HepG2 (cell line): ENCODE data around the gene SOCS1. TPM values are rescaled to one million over a fixed set of nuclear protein-coding genes. Genes with fewer than 3 reads are reported as not detected.

Source experiments
- AHDC1 ChIP-seq: sonication (generic); formaldehyde crosslinking; IDR thresholded peaks from 2 replicates; pipeline ENCODE4 v1.5.1; 2020; ENCODE audit warnings: mild to moderate bottlenecking, missing genetic modification reagents, borderline replicate concordance
- ATF3 ChIP-seq: sonication (generic); formaldehyde crosslinking; IDR thresholded peaks from 2 replicates; pipeline ENCODE4 v1.4.0; 2020; ENCODE audit warnings: missing genetic modification reagents
- CC2D1A ChIP-seq: sonication (generic); formaldehyde crosslinking; IDR thresholded peaks from 2 replicates; pipeline ENCODE4 v1.8.1; 2023; ENCODE audit warnings: mild to moderate bottlenecking, missing genetic modification reagents
- CEBPZ ChIP-seq: IDR thresholded peaks from 2 replicates; pipeline ENCODE4 v1.6.1; 2012; ENCODE audit warnings: low read length, improper control_type of control experiment
- HNRNPUL1 ChIP-seq: fragments of 200-400 bp; formaldehyde crosslinking; IDR thresholded peaks from 2 replicates; pipeline ENCODE4 v1.6.1; 2017; ENCODE audit warnings: low read depth, mild to moderate bottlenecking, low read length, moderate library complexity
- HOXA9 ChIP-seq: sonication (generic); formaldehyde crosslinking; IDR thresholded peaks from 2 replicates; pipeline ENCODE4 v1.8.1; 2022; ENCODE audit warnings: missing genetic modification reagents, mild to moderate bottlenecking, moderate library complexity, borderline replicate concordance
- IRF1 ChIP-seq: sonication (generic); formaldehyde crosslinking; IDR thresholded peaks from 2 replicates; pipeline ENCODE4 v1.4.0; 2020; ENCODE audit warnings: low read depth, mild to moderate bottlenecking, missing genetic modification reagents
- MATR3 ChIP-seq: sonication (generic); formaldehyde crosslinking; IDR thresholded peaks from 2 replicates; pipeline ENCODE4 v1.4.0; 2020; ENCODE audit warnings: missing genetic modification reagents
- MAZ ChIP-seq, 2 experiments: sonication (generic) in 1 of 2; formaldehyde crosslinking in 1 of 2; IDR thresholded peaks; 2 replicates each; pipeline versions ENCODE4 v1.5.0 to v1.6.1; 2012 to 2020; ENCODE audit warnings: low read depth in 2 of 2, mild to moderate bottlenecking in 2 of 2, borderline replicate concordance in 1 of 2, improper control_type of control experiment in 1 of 2, low read length in 1 of 2, missing genetic modification reagents in 1 of 2, moderate library complexity in 1 of 2
- NFYB ChIP-seq: sonication (generic); formaldehyde crosslinking; IDR thresholded peaks from 2 replicates; pipeline ENCODE4 v1.4.0; 2020; ENCODE audit warnings: missing genetic modification reagents
- PCBP2 ChIP-seq: fragments of 200-400 bp; formaldehyde crosslinking; optimal IDR thresholded peaks from 2 replicates; pipeline ENCODE3; 2018; ENCODE audit warnings: low read length, low read depth; ENCODE audit not compliant: poor library complexity, severe bottlenecking
- RELA ChIP-seq: sonication (generic); formaldehyde crosslinking; IDR thresholded peaks from 2 replicates; pipeline ENCODE4 v1.4.0; 2020; ENCODE audit warnings: missing genetic modification reagents
- TEF ChIP-seq: sonication (generic); formaldehyde crosslinking; IDR thresholded peaks from 2 replicates; pipeline ENCODE4 v1.5.0; 2020; ENCODE audit warnings: missing genetic modification reagents
- TSC22D2 ChIP-seq: sonication (generic); formaldehyde crosslinking; IDR thresholded peaks from 2 replicates; pipeline ENCODE4 v1.5.1; 2020; ENCODE audit warnings: missing genetic modification reagents, mild to moderate bottlenecking, borderline replicate concordance
- ZNF17 ChIP-seq: sonication (generic); formaldehyde crosslinking; IDR thresholded peaks from 2 replicates; pipeline ENCODE4 v1.5.0; 2020; ENCODE audit warnings: mild to moderate bottlenecking, missing genetic modification reagents
- ZNF350 ChIP-seq: sonication (generic); formaldehyde crosslinking; IDR thresholded peaks from 2 replicates; pipeline ENCODE4 v1.4.0; 2020; ENCODE audit warnings: mild to moderate bottlenecking, low read depth, missing genetic modification reagents, borderline replicate concordance
- polyA plus RNA-seq, 8 experiments: library from polyadenylated mRNA; depleted of rRNA in 3 of 8; stranded (reverse) in 7 of 8; unstranded in 1 of 8; fragments of >200 nt; fragmentation: Illumina TruSeq in 4 of 8; extraction: Trizol in 4 of 8; gene quantifications; 2 replicates each; pipeline versions ENCODE4 v1.2.1 to v1.2.3, GENCODE V29; 2011 to 2016; ENCODE audit warnings: low read depth in 4 of 8, missing spikeins in 1 of 8, mixed read lengths in 1 of 8; ENCODE audit not compliant: insufficient read depth in 1 of 8
- total RNA-seq, 5 experiments: library from RNA; depleted of rRNA; stranded (reverse); fragments of >200 nt; fragmentation: Illumina TruSeq; extraction: Trizol; gene quantifications; 2 replicates each; pipeline ENCODE4 v1.2.3, GENCODE V29; 2016; ENCODE audit warnings: low read depth in 1 of 5

SOCS1 gene
- total and polyA plus RNA-seq, 2 of the 13 experiments (the other 11 are each of a cell fraction or from before 2014, with no cell fraction given), result 5.3 to 6.3 TPM

- no peak; the same call in 1 of the 2 replicates for TF ChIP-seq IRF1 (CRISPR knock-in tag)
- TF ChIP-seq ZNF350 (CRISPR knock-in tag), result 0 out of 2 replicates have a peak, but pooled peaks have one; percentile 31
- peak; percentile 59; the same call in 1 of the 2 replicates for TF ChIP-seq TEF (CRISPR knock-in tag)
- no peak for TF ChIP-seq MATR3 (CRISPR knock-in tag)
- no peak; the same call in 1 of the 2 replicates for TF ChIP-seq ZNF17 (CRISPR knock-in tag)
- no peak for TF ChIP-seq MAZ (IDR thresholded peaks at IDR 0.05; ENCODE audit: borderline replicate concordance, low read depth, low read length)
- TF ChIP-seq MAZ (CRISPR knock-in tag; IDR thresholded peaks at IDR 0.05; ENCODE audit: low read depth), result no peak
- TF ChIP-seq AHDC1 (CRISPR knock-in tag), result peak; percentile 28; the same call in 1 of the 2 replicates
- peak; percentile 38; the same call in 1 of the 2 replicates for TF ChIP-seq NFYB (CRISPR knock-in tag)
- no peak for TF ChIP-seq HNRNPUL1
- no peak for TF ChIP-seq HOXA9
- TF ChIP-seq RELA (CRISPR knock-in tag), result no peak
- TF ChIP-seq ATF3 (CRISPR knock-in tag), result no peak
- no peak for TF ChIP-seq CEBPZ
- peak; percentile 67 for TF ChIP-seq TSC22D2 (CRISPR knock-in tag)
- no peak for TF ChIP-seq PCBP2
- TF ChIP-seq CC2D1A (CRISPR knock-in tag), result no peak
These were observed 40.9 kb upstream of the SOCS1 start (continued) for GRCh38 chr16:11296706-11297491.
